HG02759 (cell line): ENCODE data around the gene OXER1.
"Not testable (repeated sequence)": the region's sequence is repeated elsewhere in the genome, so short reads cannot be mapped to it uniquely, and the experiment has no call there.

ENCODE experiments used
- ATAC-seq: cut with Tn5 transposase; IDR thresholded peaks from one replicate; pipeline ENCODE4 v1.9.1; 2021; ENCODE audit warnings: mild to moderate bottlenecking, moderate library complexity; ENCODE audit not compliant: unreplicated experiment

Gene OXER1

DNA sequence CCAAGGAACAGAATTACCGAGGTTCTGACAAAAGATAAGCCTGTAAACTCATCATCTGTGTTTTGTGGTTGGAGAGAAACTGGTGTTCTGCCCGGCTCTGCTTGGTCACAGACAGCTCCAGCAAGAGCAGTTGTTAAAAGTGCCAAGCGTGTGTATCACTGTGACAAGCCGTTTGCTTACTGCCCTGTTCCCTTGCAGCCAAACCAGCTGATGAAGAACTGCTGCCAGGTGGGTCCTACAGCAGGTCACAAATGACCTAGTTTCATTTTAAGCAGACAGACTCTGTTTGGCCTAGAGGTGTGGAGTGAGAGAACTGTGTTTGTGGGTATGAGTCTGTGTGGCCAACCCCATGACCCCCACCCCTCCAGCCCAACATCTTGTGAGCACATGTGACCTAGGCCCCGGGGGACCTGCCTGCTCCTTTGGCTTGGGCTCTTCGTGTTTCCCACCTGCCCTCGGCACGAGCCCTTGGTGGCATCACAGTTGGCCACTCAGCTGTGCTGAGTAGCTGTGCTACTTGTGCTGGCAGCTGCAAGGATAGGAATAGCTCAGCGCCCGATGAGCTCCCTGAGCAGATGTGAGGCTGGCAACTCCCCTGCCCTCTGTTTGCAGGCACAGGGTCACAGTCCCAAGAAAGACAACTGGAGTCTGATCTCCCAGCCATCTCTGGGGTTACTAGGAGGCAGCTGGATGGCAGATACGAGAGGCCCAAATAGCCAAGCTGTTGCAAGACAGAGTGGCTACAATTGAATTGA lies 9.7 kb downstream of the OXER1 start:
- ATAC-seq, result peak; percentile 66

GRCh38 chr2:42752816-42753813 lies 10.8 kb downstream of the OXER1 start:
- no peak for ATAC-seq

DNA sequence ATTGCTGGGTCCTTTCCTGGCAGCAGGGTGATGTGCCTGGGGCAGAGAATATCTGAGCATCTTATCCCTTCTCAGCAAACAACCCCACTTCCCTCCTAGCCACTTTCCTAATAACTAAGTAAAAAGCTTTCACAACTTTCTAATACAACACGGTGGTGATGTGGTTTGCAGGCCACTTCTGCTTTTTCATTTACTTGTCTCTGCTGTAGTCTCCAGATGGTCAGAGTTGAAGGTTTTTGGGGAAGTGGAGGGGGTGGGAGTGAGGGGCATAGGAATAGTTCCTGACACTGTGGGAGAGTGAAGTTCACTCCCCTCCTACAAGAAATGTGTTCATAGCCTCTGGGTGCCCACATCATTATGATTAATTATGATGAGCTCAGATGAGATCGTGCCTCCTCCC lies 11.6 kb downstream of the OXER1 start:
- peak; percentile 57 for ATAC-seq

GRCh38 chr2:42748840-42749239 lies 15.1 kb downstream of the OXER1 start:
- no peak for ATAC-seq

GRCh38 chr2:42747422-42747821 lies 16.5 kb downstream of the OXER1 start:
- no peak for ATAC-seq

DNA sequence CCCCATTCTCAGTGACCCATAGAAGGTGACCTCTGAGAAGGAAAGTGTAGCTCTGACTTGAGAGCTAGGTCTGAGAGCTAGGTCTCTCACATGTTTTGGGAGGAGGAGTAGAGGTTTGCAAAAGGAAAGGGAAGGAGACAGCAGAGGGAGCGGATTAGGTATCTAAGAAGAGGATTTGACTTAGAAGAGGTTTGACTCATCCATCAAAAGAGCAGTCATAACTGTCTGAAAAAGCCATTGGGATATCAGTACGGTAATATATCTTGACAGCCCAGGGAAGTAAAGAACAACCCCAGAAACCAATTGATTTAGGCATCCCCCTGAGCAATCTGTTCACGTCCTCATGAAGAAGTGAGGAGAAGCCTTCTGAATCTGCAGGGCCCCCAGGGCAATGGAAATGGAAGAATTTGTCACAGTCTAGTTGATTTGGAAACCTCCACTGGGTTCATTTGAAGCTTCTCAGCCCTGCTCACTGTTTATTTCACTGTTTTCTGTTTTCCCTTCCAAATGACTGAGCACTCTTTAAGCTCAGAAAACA lies 19.3 kb downstream of the OXER1 start:
- ATAC-seq, result no peak

DNA sequence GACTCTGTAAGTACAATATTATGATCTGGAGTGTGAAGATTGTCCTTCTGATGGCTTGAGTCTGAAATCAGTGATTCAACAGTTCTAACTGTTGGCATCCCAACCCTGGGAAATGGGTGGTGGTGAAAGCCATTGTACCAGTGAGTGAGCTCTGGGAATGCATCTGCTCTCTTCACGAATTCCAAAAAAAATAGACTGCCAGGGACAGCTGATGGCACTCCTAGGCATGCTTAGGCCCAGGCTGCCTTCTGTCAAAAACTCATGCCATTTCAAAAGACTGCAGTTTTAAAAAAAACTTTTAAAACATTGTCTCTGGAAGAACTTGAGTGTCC lies 20.3 kb downstream of the OXER1 start:
- ATAC-seq, result no peak

GRCh38 chr2:42742740-42743658 lies 20.9 kb downstream of the OXER1 start:
- no peak for ATAC-seq

- no peak for ATAC-seq
These were observed 22.8 kb downstream of the OXER1 start for GRCh38 chr2:42741140-42741539.

GRCh38 chr2:42736598-42737322 lies 27.2 kb downstream of the OXER1 start:
- ATAC-seq, result no peak

DNA sequence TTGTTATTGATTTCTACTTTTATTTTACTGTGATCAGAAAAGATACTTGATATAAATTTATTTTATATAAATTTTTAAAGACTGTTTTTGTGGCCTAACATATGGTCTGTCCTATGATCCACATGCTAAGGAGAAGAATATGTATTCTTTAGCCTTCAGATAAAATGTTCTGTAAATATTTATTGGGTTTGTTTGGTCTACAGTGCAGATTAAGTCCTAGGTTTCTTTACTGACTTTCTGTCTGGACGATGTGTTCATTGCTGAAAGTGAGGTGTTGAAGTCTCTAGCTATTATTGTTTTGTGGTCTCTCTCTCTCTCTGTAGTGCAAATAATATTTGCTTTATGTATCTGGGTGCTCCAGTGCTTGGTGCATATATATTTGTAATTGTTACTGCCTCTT lies 30.1 kb downstream of the OXER1 start:
- no peak for ATAC-seq

- ATAC-seq, result not testable (repeated sequence)
These were observed 32.6 kb downstream of the OXER1 start for GRCh38 chr2:42731316-42731715.

DNA sequence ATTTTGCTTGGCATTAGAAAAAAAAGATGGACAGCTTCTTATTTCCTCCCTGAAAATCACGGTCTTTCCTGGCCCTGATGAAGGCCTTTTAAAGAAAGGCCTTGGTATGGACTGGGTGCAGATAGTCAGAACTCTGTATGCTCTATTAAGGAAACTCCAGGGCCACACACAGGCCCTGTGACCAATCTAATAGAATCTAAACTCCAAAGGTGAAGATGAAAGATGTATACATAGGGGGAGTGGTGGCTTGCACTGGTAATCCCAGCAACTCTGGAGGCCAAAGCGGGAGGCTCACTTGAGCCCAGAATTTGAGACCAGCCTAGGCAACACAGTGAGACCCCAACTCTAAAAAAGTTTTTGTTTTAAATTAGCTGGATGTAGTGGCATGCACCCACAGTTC lies 37.3 kb downstream of the OXER1 start:
- ATAC-seq, result no peak

- ATAC-seq, result no peak
These were observed 38.3 kb downstream of the OXER1 start for GRCh38 chr2:42725657-42726056.

- ATAC-seq, result no peak
These were observed 39.0 kb downstream of the OXER1 start for GRCh38 chr2:42724886-42725285.

DNA sequence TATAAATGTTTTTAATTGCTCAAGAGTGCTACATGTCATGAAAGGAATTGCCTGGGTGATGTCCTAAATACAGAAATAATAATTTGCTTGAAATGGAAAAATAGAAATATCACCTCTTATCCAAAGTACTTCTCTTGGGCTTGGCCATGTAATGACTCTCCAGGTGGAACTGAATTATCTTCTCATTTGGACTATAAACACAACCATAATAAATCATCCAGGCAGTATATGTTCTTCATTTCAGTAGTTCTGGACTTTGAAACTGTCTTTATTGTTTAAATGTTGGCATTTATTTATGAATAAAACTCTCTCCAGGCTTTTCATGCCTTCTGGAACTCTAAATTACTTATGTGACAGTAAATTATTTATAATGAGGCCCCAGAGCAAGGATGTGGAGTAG lies 40.5 kb downstream of the OXER1 start:
- no peak for ATAC-seq

DNA sequence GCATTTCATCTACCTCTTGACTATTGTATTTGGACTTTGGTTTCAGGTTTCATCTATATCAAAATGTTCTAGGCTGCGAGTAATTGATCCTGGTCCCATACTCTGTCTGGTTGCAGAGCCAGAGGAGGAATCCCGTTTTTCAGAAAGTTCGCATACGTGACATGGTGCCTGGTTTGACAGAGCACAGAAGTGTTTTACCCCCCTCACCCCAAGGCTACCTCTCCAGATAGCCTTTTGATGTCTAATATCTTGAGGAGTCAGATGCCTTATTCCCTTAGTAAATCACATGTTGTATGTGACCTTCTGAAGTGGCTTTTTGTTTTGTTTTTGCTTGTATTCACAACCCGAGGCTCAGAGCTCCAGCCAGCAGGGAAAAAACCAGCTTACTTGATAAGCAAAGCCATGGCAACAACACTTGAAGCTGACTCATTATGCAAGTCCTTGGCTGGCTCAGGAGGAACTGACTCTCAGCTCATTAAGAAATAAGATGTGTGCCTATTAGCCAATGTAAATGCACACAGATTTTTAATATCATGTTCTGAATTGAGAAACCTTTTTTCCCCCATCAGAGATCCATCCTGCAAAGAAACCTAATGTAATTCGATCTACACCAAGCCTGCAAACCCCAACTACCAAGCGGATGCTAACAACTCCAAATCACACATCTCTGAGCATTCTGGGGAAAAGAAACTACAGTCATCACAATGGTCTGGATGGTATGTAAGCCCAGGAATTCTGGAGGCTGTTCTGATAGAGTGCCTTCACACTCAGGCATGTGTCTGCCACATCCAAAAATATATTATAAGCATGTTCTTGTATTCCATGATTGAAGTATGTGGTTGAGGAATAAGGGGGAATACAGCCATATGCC lies 41.4 kb downstream of the OXER1 start:
- ATAC-seq, result peak; percentile 98

- peak; percentile 14 for ATAC-seq
These were observed 42.0 kb downstream of the OXER1 start for GRCh38 chr2:42721898-42722297.

DNA sequence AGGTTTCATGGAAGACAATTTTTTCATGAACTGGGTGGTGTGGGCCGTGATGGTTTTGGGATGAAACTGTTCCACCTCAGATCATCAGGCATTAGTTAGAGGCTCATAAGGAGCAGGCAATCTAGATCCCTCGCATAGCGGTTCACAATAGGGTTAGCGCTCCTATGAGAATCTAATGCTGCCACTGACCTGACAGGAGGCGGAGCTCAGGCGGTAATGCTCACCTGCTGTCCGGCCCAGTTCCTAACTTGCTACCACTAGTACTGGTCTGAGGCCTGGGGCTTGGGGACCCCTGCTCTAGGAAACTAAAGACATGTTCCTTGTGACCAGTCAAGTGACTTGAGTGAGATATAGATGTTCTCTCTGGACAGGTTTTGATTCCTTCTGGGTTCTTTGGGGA lies 49.2 kb downstream of the OXER1 start:
- ATAC-seq, result no peak
